Kasumi-1 (cell line): ENCODE measurements around the gene SAE1.
A peak's percentile ranks its signal among the peaks of the same experiment; 100 is the strongest.
"Not testable (repeated sequence)": the region's sequence is repeated elsewhere in the genome, so short reads cannot be mapped to it uniquely, and the experiment has no call there.

Experiments
- DNase-seq, 2 experiments: peaks; one replicate each; lab custom pipeline; 2025; lab: John Stamatoyannopoulos, UW

Gene SAE1

GRCh38 chr19:47130589-47131227 lies at the start of gene SAE1:
SAE1 (plus strand) TSS chr19:47130835; CDS start chr19:47130931, 96 bp downstream.
- DNase-seq, result peak; percentile 94 to 96

GRCh38 chr19:47081095-47081494 lies 49.5 kb upstream of the SAE1 start:
- DNase-seq, result no peak

GRCh38 chr19:47082493-47082892 lies 48.1 kb upstream of the SAE1 start:
- DNase-seq, result no peak

GRCh38 chr19:47084879-47085439 lies 45.7 kb upstream of the SAE1 start:
- no peak for DNase-seq

- no peak for DNase-seq
These were observed 44.4 kb upstream of the SAE1 start for GRCh38 chr19:47086280-47086679.

- DNase-seq, result no peak
These were observed 40.8 kb upstream of the SAE1 start for GRCh38 chr19:47089767-47090350.

- DNase-seq, result no peak
These were observed 37.4 kb upstream of the SAE1 start for GRCh38 chr19:47093254-47093653.

GRCh38 chr19:47093841-47094240 lies 36.8 kb upstream of the SAE1 start:
- DNase-seq, result no peak

- DNase-seq, result peak; percentile 16 to 24
These were observed 35.8 kb upstream of the SAE1 start for GRCh38 chr19:47094557-47095475.

GRCh38 chr19:47095476-47096099 lies 35.0 kb upstream of the SAE1 start:
- DNase-seq, result no peak

- no peak for DNase-seq
These were observed 34.4 kb upstream of the SAE1 start for GRCh38 chr19:47096100-47096704.

GRCh38 chr19:47096721-47097120 lies 33.9 kb upstream of the SAE1 start:
- no peak for DNase-seq

GRCh38 chr19:47097396-47098201 lies 33.0 kb upstream of the SAE1 start:
- no peak for DNase-seq

GRCh38 chr19:47098608-47099007 lies 32.0 kb upstream of the SAE1 start:
- DNase-seq, result no peak

- no peak for DNase-seq
These were observed 31.0 kb upstream of the SAE1 start for GRCh38 chr19:47099576-47100050.

GRCh38 chr19:47100290-47100689 lies 30.3 kb upstream of the SAE1 start:
- DNase-seq, result no peak

GRCh38 chr19:47101116-47101515 lies 29.5 kb upstream of the SAE1 start:
- DNase-seq, result not testable (repeated sequence)

- no peak for DNase-seq
These were observed 28.1 kb upstream of the SAE1 start for GRCh38 chr19:47102346-47103060.

GRCh38 chr19:47104680-47105079 lies 26.0 kb upstream of the SAE1 start:
- DNase-seq, result no peak

GRCh38 chr19:47105874-47106273 lies 24.8 kb upstream of the SAE1 start:
- DNase-seq, result no peak
